Fibroblast of skin of left biceps (primary cell): ENCODE data around the gene PACRG.

Source experiments
- DNase-seq, 2 experiments: peaks; one replicate each; pipeline ENCODE4 v3.0.0-alpha.2; 2013; ENCODE audit warnings: low read depth in 2 of 2

PACRG gene

DNA sequence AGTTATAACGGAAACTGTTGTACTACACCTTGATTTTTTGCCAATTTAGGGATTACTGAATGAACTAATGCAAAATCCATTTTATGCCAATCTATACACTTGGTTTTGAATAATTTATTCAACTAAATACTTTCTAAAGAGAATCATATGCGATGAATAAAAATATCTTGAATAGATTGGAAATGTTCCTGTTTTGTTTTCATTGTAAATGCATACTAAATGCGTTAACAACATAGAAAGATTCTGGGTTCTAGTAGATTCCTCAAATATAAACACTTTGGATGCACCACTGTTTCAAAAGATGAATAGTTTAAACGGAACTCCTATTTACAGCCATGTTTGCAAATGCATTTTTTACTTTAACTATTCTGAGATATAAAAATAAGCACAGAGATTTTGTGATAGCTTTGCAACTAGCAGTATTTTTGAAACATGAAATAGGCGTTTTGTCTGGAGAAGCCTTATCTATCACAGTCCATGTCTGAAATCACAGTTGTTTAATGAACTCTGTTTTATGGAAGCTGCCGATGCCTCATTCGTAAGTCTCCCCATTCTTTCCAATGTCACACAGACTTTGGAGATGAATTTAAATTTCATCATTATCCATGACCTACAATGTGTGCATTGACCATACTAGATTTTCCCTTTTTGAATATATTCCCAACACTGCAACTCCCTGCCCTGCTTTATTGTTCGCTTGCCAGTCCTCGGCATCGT is 409.1 kb downstream of the PACRG start:
- no peak for DNase-seq

DNA sequence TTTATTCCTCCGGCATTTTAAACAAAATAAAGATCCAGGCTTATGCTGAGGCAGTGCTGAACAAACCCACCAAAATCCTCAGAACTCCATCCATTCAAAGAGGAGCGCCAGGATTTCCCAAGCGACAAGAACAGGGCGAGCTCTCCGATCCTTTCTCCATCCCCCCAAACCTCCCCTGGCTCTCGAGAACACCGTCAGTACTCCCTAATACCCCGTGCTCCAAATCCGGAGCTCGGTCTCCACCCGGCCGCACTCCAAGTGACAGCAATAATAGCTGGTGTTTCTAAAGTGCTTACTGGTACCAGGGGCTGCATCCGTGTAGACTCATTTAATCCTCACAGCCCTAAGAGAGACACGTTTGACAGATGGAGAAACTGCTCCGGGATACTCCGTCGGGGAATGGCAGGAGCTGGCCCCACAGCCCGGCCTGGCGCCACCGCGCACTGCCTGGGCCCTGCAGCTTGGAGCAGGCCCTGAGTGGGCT is 409.7 kb downstream of the PACRG start:
- DNase-seq = no peak

DNA sequence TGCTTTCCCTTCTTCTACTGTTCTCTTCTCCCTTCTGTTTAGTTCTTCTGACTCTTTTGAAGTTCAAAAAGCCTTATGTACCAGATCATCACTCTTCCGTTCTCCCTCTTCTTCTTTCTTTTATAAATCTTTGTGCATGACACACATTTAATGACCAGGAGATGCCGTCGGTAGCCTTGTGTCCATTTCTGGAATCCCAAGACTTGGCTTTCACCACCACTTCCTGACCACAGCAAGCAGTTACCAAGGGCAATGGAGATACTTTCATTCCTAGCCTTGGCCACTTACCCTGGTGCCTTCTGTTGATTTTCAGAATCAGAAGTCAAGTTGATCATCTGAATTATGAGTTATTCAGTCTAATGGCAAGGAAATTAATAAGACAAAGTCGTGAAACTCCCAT is 418.3 kb downstream of the PACRG start:
- DNase-seq = no peak

DNA sequence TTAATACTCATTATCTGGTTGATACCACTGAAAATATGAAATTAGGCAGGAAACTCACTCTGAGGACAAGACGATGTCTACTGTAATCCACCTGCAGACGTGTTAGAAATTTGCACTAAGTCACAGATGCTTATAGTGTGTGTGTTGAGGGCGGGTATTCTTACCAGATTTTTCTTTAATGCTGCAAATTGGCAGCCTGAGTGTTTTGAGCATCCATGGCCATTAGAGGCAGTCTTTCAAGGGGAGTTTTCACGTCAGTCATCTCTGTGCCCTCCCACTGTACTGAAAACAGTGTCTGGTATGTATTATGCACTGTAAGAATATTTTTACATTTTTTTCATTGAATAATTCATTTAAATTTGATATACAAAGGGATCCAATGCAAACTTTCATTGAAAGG is 420.2 kb downstream of the PACRG start:
- no peak for DNase-seq

DNA sequence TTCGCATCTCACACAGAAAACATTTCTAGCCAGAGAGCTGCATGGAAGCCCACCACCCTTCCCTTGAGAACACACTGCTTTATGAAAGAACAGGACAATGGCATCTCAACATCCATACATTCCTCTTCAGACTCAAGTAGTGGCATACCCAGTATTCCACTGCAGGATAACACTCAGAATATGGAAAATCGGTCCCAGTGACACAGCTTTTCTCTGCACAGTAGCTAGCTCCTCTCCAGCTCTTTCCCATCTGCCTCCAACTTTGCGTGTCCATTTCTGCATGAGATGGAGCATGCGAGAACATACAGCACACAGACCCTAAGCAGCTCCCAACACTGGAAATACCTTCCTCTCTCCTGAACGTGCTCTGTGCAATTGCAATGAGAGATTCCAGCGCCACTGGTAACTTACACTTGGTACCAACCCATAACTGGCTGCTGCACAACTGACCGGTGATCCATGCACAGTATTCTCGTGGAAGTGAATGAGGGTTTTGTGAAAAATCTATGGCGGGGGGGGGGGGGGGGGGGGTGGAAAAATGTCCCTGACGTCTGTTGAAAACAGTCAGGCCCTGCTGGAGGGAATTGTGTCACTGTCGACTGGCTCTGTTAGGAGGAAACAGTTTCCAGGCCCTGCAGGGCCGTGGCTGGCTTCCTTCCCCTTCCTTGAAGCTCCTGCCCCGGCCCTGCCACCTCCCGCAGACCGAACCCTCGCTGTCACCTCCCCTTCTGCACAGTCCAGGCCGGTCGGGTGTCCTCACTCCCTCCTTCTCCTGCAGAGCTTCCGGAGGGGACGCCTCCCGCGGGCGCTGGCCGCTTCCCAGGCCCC is 420.9 kb downstream of the PACRG start:
- no peak for DNase-seq

DNA sequence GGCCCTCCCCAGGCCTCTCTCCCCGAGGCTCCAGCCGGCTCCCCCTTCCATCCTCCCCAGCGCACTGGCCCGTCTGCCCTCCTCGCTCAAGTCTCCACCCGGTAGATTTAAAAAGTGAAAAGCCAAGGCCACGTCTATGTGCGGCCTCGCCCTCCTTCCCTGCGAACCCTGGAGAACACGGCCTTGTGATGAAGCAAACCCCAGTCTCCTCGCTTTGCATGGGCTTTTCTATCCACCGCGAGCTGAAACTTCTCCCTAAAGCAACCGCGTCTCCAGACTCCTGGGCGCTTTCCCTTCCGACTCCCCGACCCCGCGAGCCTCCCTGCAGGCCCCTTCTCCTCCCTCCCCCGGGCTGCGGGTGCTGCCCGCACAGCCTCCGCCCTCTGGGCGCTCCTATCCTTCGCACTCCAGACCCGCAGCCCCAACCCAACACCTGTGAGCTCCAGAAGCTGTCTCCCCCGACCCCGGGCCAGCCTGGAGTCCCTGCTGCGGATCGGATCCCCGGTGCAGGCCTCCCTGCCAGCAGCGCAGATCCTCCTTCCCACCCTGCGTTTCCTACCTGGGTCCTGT is 421.6 kb downstream of the PACRG start:
- DNase-seq = no peak

DNA sequence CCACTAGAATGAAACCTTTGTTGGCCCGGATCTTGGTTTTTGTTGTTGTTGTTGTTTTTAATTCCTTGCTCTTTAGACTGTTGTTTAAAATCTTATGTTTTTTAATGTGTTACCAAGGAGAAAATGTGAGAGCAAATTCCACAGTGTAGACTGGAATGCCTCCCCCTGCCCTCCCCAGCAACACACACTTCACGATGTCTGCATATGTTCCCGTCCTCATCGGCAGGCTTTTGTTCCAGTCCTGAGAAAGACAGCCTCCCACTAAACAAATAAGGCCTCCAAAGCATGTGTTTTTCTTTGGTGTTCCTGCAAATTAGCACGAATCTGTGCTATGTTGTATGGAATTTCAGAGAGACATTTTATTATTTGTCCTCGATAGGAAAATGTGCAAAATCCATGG is 423.4 kb downstream of the PACRG start:
- DNase-seq = no peak

DNA sequence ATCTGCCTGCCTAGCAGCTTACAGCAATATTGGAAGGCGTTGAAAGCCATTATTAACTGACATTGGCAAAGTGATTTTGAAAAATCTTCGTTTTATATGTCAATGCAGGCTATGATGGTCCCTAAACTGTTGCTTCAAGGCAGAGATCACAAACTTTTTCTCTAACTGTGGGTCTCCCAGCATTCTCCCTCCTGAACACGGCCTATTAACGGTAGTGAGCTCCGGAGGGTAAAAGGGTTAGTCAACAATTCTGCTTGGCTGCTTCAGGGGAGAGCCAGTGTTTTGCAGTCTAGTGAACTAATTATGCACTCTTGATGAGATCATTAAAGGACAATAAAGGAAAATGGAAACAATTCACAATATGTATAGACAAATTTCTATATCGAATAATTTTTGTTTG is 424.9 kb downstream of the PACRG start:
- DNase-seq = no peak

DNA sequence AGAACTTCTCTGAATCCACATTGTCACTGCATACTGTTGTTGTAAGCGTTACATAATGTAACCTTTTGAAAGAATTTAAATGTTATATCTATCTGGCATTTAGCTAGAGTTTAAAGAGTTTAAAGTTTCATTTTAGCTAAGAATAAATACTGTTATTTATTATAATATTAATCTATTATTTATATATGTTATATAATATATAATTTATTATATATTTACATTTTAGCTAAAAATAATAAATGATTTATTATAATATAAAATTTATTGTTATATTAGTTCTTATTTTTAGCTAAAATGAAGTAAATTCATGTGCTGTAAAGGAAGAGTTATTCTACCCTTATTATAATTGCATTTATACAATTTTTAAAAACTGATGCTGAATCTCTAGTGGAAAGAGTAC is 431.3 kb downstream of the PACRG start:
- no peak for DNase-seq

DNA sequence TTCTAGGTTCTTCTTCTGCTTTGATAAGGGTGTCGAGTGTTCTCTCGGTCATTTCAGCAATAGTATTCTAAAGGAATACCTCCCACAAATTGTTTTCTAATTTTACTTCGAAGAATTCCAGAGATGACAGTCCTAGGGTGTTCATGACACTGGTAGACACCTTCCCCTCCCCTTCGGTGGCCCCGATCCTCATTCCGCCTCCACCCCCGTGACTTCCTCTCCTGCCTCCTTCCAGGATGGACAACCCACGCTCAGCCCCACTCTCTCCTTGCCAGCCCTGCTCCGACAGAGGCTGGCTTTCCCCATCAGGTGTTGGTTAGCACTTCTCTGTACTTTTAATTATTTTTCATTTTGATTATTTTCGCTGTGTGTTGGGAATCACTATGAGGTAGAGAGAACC is 431.9 kb downstream of the PACRG start:
- no peak for DNase-seq

DNA sequence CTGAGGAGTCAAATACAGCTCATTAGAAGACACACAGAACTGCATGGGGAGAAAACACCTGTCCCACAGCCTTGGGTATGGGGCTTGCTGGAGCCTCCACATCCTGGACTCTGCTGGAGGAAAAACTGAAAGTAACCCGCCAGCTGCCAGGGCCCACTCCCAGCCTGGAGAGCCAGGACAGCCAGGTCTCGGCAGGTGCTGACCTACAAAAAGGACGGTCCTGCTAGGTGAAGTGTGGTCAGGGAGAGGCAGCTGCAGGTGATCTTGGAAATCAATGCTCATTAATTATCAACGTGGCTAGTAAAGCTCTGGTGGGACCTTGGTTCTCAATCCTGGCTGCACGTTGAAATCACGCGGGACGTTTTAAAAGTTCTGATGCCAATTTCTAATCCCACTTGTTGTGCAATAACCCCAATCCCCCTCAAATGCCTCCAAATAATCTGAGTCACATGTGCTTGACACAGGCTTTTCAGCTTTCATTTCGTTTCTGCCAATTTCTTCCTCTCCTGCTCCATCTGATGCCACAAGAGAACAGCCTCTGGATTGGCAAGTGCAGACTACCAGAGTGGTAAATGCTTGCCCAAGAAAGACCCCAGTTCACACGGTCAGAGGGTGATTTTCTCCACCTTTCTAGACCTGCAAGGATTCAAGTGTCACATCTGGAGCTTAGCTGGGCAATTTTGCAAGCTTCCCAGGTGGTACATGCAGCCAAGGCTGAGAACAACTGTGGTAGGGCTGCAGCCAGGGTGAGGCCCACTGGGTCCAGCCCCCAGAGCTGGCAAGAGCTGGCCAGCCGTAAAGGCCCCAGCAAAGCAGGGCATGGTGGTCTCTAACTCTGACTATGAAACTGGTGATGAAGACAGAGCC is 434.5 kb downstream of the PACRG start:
- DNase-seq = no peak

DNA sequence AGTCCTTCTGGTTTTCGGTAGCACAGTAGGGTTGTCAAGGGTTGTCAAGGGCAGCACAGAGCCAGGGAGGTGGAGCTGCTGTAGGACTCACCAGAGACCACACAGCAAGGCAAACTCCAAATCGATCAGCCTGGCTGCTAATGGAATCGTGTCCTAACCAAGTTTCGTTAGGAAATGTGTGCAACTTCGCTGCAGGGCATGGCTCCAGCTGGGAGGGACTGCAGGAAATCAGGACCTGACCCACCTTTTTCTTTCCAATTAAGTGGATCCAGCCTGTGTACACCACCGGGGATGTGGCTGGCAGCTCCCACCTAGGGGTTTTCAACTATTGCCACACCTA is 435.1 kb downstream of the PACRG start:
- DNase-seq = no peak

DNA sequence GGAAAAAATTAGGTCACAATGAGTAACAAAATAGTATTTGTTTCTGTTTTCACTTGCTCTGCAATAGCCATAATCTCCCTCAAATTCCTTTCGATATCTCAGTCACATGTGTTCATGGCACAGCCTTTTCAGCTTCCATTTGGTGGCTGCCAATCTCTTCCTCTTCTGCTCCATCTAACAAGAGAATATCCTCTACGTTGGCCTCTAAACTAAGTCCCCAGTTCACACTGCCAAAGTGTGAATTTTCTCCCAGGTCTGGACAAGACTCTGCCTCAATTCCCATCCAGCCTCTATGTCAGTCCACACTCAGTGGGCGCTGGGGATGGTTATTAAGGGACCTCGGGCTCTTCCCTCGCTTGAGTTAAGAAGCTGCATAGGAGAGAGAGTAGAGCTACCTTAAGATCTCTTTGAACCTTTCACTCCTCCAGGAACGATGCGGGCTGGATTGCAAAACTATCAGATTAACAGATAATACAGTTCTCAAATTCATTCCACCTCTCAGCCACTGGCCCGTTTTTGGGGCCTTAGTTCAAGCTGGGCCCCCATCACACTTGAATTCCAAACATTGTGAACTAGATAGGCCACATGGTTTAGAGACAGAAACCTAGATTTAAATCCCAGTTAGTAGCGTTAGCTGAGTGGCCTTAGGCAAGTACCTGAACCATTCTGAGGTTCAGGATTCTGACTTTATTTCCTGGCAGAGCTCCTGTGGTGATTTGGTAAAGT is 436.6 kb downstream of the PACRG start:
- DNase-seq = no peak

DNA sequence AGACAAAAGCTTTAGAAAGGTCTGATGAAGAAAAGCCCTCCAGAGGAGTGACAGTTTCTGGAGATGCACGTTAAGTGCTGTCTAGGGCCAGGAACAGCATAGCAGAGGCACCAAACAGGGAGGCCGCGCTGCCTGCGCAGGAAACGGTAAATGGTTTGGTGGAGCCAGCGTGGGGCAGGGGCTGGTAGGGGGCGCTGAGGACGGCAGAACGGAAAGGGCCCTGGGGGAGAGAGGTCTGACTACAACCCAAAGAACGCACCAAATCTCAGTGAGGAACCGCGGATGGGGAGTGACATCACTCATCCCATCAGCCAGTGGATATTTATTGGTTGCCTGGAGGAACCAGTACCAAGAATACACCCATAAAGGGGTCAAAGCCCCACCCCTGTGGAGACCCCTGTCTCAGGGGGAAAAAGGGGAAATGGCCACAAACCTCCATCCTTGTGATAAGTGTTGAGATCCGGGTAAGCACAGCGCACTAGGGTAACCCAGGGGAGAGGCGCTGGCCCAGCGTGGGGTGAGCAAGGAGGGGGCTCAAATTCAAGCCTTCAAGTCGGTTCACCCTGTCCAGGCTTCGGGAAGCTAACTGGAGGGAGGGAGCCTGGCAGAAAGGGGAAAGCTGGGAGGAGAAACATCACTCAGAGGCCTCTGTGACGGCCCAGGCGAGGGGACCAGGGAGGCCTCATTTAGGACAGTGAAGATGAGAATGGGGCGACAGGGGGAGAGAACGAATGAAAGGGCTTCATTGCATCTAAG is 437.6 kb downstream of the PACRG start:
- no peak for DNase-seq

DNA sequence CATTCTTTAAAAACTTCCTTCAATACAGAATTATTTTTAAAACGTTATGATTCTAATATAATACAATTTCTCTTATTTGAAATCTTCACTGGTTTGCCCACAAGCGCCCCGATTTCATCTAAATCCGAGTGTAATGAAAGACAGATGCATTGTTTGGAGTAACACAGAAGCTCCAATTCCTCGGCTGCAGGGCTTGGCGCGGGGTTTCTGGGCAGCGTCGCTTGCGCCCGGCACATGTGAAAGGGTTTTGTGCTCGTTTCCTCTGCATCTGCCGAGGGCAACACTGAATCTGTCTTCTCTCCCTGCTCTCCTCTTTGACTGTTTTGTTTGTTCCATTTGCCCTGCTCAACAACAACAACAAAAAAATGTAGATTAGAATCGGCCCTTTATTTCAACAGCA is 438.1 kb downstream of the PACRG start:
- DNase-seq = no peak

DNA sequence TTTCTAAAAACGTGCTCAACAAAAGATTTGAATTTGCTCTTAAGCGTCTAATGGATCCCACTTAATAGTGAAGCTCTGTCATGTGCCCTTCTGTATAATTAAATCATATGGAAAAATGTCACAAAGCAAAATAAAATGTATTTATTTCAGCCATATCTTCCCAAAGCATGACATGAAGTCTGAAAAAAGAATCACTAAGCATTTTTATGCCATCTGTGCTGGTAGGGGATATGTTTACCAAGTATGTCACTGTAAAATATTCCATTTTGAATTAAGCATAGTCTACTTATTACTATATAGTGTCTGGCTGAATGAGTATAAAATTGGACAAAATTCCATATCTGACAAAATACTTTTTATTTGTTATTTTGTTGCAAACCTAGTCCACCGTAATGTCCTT is 438.7 kb downstream of the PACRG start:
- DNase-seq = no peak

DNA sequence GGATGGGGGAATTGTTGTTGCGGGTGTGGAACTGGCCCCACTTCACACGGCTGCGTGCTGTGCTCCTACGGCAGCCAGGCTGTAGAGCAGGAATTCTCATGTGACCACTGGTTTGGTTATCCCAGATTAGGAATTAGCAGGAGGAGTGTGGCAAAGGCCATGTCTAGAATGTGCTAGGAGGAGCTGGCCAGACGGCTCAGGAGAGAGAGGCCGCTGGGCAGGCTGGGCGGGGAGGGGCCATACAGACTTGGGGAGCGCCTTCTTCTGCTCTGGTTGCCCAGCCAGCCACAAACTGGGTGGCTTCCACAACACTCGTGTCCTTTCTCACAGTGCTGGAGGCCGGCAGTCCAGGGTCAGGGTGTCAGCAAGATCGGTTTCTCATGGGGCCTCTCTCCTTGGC is 441.7 kb downstream of the PACRG start:
- no peak for DNase-seq

DNA sequence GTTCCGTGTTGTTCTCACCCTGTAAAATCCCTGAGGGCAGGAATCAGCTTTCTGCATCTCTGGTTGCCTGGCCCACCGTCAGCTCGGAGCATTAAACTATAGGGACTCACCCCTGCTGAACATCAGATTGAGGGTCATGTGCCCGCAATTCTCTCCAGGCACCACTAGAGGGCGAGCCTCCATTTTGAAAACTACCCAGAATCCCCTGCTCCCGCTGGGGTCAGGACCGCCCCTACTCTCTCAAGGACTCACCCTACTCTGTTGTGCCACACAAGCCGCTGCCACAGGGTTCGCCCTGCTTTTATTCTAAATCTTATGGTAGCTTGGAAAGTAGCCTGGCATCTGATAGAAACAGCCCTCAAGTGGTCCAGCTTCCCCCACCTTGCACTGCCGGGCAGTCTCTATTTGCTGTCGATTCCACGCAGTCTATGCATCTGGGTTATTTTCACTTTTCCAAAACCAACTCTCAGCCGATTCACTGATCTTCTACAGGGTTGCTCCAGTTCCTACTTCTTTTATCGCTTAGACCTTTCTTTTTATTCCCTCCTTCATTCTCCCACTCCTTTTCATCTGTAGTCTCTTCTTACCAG is 442.6 kb downstream of the PACRG start:
- DNase-seq = no peak

DNA sequence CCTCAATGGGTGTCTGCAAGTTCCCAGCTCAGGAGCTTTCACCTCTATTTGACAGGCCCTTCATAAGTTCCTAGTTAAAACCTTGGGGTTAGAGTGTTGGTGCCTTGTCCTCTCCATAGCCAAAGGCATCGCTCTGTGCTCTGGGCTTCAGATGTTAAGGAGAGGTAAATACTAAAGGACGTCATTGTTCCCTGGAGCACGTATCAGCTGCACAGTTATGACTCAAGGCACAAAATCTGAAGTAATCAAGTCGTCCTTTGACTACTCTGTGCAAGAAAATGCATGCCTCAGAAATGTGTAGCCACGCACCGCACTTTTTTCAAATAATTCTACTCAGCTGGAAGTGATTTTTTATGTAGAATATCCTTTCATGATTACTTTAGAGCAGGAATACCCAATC is 446.0 kb downstream of the PACRG start:
- no peak for DNase-seq

DNA sequence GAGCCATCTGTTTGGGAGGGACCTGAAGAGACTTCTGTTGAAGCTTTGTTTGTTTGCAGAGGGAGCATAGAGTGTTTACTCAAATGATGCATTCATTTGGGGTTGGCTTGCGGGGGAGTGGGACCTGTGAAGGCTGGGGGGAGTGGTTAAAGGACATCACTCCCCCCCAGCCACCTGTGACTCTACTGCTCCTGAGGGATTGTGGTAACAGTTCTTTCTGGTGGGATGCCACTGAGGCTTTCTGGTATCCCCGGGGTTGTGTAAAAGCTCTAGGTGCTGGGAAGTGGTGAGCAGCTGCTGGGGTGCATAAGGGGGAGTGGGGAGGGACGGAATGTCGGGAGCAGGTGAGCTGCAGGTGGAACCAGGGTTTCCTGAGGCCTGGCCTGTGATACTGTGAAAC is 447.5 kb downstream of the PACRG start:
- DNase-seq = no peak
